NCI-H1105 (cell line): ENCODE data around the gene ZNF345.

Experiments used
- DNase-seq: peaks from one replicate; lab custom pipeline; 2025; lab: John Stamatoyannopoulos, UW

ZNF345 gene

DNA sequence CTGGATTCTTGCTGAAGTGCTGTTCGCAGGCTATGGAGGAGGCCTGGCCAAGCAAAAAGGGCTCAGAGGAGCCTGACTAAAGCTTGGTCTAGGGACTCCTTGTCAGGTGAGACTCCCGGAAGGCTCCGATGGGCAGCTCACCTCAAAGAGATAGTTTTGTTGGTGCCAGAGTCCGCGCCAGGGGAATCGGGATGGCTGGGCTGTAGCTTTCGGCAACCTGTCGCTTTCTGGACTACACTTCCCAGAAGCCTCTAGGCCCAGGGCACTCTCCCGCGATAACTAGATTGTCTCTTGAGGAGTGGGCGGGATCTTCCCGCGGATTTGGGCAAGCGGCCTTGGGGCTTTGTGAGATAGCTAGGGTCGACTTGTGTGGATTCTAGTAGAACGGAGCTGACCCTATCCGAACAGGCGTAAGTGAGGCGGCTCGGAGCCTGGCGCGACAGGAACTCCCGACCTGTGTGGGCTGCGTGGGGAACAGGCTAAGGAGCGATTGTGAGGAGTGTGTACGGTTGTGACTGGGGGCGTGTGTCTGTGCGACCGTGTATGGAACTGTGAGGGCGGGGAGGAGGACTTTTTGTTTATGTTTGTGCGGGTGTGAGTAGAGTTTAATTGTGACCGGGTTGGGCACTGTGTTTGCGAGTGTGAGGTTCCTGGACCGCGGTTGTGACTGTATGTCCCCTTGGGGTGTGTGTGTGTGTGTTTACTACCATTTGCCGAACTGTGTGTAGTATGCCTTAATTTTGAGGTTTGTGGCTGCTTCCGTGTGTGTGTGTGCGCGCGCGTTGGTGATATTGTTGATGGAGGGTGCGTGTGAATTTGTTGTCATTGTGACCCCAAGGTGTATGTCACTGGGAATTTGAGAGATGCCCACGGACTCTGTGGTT is at the start of gene ZNF345:
ZNF345 (plus strand) TSS at position 318 of the 884 bp plus-strand sequence. CDS start 25,955 bp downstream, outside the sequence.
- peak; percentile 95 for DNase-seq

DNA sequence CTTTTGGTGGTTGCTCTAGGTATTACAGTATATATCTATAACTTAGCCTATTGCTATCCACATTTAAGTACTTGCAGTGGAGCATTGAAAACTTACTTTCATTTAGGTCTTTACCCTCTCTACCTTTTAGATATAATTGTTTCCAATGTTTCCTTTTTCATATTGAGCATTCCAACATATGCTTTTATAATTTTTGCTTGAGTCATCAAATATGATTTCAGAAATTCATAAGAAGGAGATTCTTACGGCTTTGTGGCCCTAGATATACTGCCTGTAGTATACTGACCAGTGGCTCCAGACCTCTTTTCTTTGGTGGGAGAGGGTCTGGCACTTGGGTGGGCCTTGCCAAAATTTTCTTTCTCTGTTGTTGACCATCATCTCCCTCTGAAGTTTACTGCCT is 45.3 kb upstream of the ZNF345 start:
- DNase-seq, result no peak

- no peak for DNase-seq
Observed at GRCh38 chr19:36807029-36807428, 43.6 kb upstream of the ZNF345 start.

GRCh38 chr19:36819130-36819630 is 31.5 kb upstream of the ZNF345 start:
- DNase-seq, result no peak

GRCh38 chr19:36821758-36822157 is 28.9 kb upstream of the ZNF345 start:
- no peak for DNase-seq

GRCh38 chr19:36833430-36833829 is 17.2 kb upstream of the ZNF345 start:
- DNase-seq, result no peak

- no peak for DNase-seq
Observed at GRCh38 chr19:36837176-36837905, 13.3 kb upstream of the ZNF345 start.

DNA sequence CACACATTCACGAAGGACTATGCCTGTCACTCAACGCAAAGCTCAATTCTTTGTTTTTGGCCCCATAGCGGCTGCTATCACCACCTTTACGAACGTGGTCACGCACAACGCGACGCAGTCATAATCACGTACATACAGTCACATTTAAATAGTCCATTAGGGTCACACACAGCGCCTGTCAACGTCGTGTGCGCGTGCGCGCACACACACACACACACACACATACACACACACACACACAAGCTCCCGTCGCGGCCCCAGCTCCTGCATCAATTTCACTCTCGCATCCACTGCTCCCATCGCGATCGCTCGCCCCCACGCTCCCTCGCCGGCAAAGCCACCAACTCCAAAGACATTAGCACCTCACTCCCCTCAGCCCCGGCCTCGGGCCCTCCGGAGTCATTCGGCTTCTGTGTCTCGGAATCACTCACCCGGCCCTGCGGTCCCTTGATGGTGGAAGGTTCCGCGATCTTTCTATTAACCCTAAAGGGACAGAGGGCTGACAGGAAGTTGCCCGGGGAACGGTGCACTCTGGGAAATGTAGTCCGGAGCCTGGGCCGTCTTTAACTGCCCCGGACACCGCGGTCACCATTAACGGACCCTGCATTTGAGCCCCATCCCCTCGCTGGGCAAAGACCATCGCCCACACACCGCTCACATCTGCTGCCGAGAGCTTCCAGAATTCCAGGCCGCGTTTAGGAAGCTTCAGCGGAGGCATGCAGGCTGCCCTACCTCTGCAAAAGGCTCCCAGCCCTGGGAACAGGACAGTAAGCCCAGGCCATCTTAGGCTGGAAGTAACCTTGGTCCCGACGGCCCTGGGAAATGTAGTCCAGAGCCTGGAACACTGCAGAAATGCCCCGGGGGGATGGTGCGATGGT is 12.5 kb upstream of the ZNF345 start, which contains the start of gene ZNF790:
ZNF790 (minus strand) TSS at position 482 of the 878 bp plus-strand sequence. CDS start 12,768 bp downstream, outside the sequence.
- DNase-seq, result peak; percentile 85

- DNase-seq, result no peak
Observed at GRCh38 chr19:36838784-36839324, 11.8 kb upstream of the ZNF345 start.

- DNase-seq, result no peak
Observed at GRCh38 chr19:36847968-36848367, 2.7 kb upstream of the ZNF345 start.

GRCh38 chr19:36849701-36850558 is 746 bp upstream of the ZNF345 start:
- DNase-seq, result peak; percentile 74

- DNase-seq, result no peak
Observed at GRCh38 chr19:36851898-36852297, 1.2 kb downstream of the ZNF345 start.

GRCh38 chr19:36876993-36877938 is 26.6 kb downstream of the ZNF345 start:
- DNase-seq, result no peak

DNA sequence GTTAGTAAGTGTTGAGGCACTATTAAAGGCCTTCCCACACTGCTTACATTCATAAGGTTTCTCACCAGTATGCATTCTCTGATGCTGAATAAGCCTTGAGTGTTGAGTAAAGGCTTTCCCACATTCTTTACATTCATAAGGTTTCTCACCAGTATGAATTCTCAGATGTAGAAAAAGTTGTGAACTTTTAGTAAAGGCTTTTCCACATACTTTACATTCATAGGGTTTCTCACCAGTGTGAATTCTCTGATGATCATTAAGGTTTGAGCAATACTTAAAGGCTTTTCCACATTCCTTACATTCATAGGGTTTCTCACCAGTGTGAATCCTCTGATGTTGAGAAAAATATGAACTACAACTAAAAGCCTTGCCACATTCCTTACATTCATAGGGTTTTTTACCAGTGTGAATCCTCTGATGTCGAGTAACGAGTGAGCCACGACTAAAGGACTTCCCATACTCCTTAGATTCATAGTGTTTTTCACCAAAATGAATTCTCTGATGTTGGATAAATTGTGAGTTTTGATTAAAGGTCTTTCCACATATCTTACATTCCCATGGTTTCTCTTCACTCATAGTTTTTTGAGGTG is 41.2 kb downstream of the ZNF345 start:
- no peak for DNase-seq

- DNase-seq, result no peak
Observed at GRCh38 chr19:36894849-36895383, 44.2 kb downstream of the ZNF345 start.

DNA sequence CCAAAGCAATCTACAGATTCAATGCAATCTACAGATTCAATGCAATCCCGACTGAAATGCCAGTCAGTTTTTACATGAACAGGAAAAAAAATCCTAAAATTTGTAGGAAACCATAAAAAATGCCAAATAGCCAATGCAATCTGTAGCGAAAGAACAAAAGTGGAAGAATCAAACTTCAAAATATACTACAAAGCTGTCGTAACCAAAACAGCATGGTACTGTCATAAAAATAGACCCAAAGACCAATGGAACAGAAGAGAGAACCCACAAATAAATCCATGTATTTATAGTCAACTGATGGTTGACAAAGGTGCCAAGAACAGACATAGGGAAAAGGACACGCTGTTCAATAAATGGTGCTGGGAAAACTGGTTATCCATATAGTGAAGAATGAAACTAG is 47.7 kb downstream of the ZNF345 start:
- DNase-seq, result no peak

- peak; percentile 89 for DNase-seq
Observed at GRCh38 chr19:36915992-36916830, 65.5 kb downstream of the ZNF345 start, which contains the start of the genes ZNF568 and ZNF829. ZNF568 (plus strand) TSS chr19:36916332; CDS start chr19:36922771, 6,439 bp downstream. ZNF829 (minus strand) TSS chr19:36916291; CDS start chr19:36915167, 1,124 bp downstream.
